HCT116 (cell line): ENCODE results near the gene PCDH15. TPM values are rescaled to one million over a fixed set of nuclear protein-coding genes. Genes with fewer than 3 reads are reported as not detected.

Source experiments
- ATAC-seq: fragments of 200-7000 bp; cut with Tn5 transposase; 2 replicates; pipeline ENCODE4 v1.9.1; 2020; ENCODE audit warnings: mild to moderate bottlenecking, moderate library complexity
- BruUV-seq: library from RNA; stranded (reverse); fragments of 400-500 nt; replicated peaks from 2 replicates; lab custom pipeline; 2021; lab: Mats Ljungman, UMichigan
- CTCF ChIA-PET: fragments of 300-600 bp; sonication (Branson Sonifier 250); formaldehyde crosslinking; loops from one replicate; lab custom pipeline; 2021; ENCODE audit warnings: antibody characterized with exemption; lab: Charles Lee
- POLR2A ChIA-PET: fragments of 300-600, 350-600 bp; sonication (Branson Sonifier 250); formaldehyde crosslinking; loops from one replicate; lab custom pipeline; 2021; ENCODE audit warnings: antibody characterized with exemption; lab: Charles Lee
- RAD21 ChIA-PET, 2 experiments: fragments of 300-600 bp; sonication (Branson Sonifier 250); formaldehyde crosslinking; loops; one replicate each; lab custom pipeline; 2023; ENCODE audit warnings: low total read pairs in 2 of 2; ENCODE audit not compliant: uncharacterized antibody in 2 of 2, unreplicated experiment in 2 of 2, low non-redundant PET in 1 of 2; lab: Charles Lee
- DNase-seq: peaks from one replicate; pipeline ENCODE4 v3.0.0-alpha.2; 2010; ENCODE audit warnings: low read depth, low spot score
- H2AFZ ChIP-seq: fragments of 200-600 bp; shearing (Covaris generic), sonication (generic); 2 replicates; pipeline ENCODE4 v1.6.1; 2017; ENCODE audit warnings: low read depth, mixed run types, mixed read lengths, antibody characterized with exemption, low read length; ENCODE audit not compliant: poor library complexity, severe bottlenecking
- H3K27ac ChIP-seq: 2 replicates; pipeline ENCODE4 v1.5.1; 2012; ENCODE audit warnings: low read depth, low read length
- H3K27me3 ChIP-seq: fragments of 200-600 bp; sonication (generic); 2 replicates; pipeline ENCODE4 v1.6.1; 2016; ENCODE audit warnings: mixed run types, low read length, mixed read lengths; ENCODE audit not compliant: insufficient read depth
- H3K36me3 ChIP-seq, 2 experiments: fragments of 200-500 bp in 1 of 2; fragments of 200-600 bp in 1 of 2; sonication (Bioruptor generic) in 1 of 2; sonication (generic) in 1 of 2; 2 replicates each; pipeline versions ENCODE4 v1.5.1 to v1.6.1; 2014 to 2016; ENCODE audit warnings: low read length in 2 of 2, inconsistent platforms in 1 of 2, mixed read lengths in 1 of 2, mixed run types in 1 of 2; ENCODE audit not compliant: insufficient read depth in 2 of 2, control insufficient read depth in 1 of 2
- H3K4me1 ChIP-seq, 2 experiments: fragments of 200-600 bp in 1 of 2; sonication (generic) in 1 of 2; 2 replicates each; pipeline versions ENCODE4 v1.5.1 to v1.6.1; 2012 to 2017; ENCODE audit warnings: low read length in 2 of 2, inconsistent platforms in 1 of 2, mild to moderate bottlenecking in 1 of 2, mixed read lengths in 1 of 2, mixed run types in 1 of 2, moderate library complexity in 1 of 2; ENCODE audit not compliant: insufficient read depth in 2 of 2, control insufficient read depth in 1 of 2
- H3K4me2 ChIP-seq: fragments of 200-600 bp; sonication (generic); 2 replicates; pipeline ENCODE4 v1.6.1; 2017; ENCODE audit warnings: mixed run types, low read length, mixed read lengths
- H3K4me3 ChIP-seq, 2 experiments: fragments of 200-600 bp in 1 of 2; sonication (generic) in 1 of 2; replicated peaks in 1 of 2; 2 replicates each; pipeline ENCODE4 v1.5.1; 2011 to 2016; ENCODE audit warnings: low read length in 2 of 2, control low read depth in 1 of 2, low read depth in 1 of 2, mild to moderate bottlenecking in 1 of 2, mixed read lengths in 1 of 2, mixed run types in 1 of 2
- H3K79me2 ChIP-seq: fragments of 200-600 bp; sonication (generic); 2 replicates; pipeline ENCODE4 v1.6.1; 2017; ENCODE audit warnings: mild to moderate bottlenecking, mixed run types, low read length, moderate library complexity, mixed read lengths; ENCODE audit not compliant: insufficient read depth
- H3K9ac ChIP-seq: fragments of 200-600 bp; sonication (generic); 2 replicates; pipeline ENCODE4 v1.6.1; 2016; ENCODE audit warnings: low read length, mixed read lengths
- H3K9me2 ChIP-seq: fragments of 200-600 bp; sonication (generic), shearing (Covaris generic); 2 replicates; pipeline ENCODE4 v1.6.1; 2017; ENCODE audit warnings: mixed run types, mild to moderate bottlenecking, moderate library complexity; ENCODE audit not compliant: insufficient read depth
- H3K9me3 ChIP-seq, 2 experiments: fragments of 200-500 bp in 1 of 2; fragments of 200-600 bp in 1 of 2; sonication (Bioruptor generic) in 1 of 2; sonication (generic) in 1 of 2; 2 replicates each; pipeline ENCODE4 v1.6.1; 2014 to 2017; ENCODE audit warnings: low read length in 2 of 2, mixed read lengths in 2 of 2, inconsistent platforms in 1 of 2, low read depth in 1 of 2, mild to moderate bottlenecking in 1 of 2, mixed run types in 1 of 2, moderate library complexity in 1 of 2; ENCODE audit not compliant: control insufficient read depth in 1 of 2, insufficient read depth in 1 of 2
- H4K20me1 ChIP-seq: fragments of 200-600 bp; sonication (generic), shearing (Covaris generic); 2 replicates; pipeline ENCODE4 v1.6.1; 2017; ENCODE audit warnings: mixed run types, mild to moderate bottlenecking, moderate library complexity; ENCODE audit not compliant: insufficient read depth
- CBX3 ChIP-seq: IDR thresholded peaks from 2 replicates; pipeline ENCODE4 v1.6.1; 2012; ENCODE audit warnings: low read depth
- CEBPB ChIP-seq: IDR thresholded peaks from 2 replicates; pipeline ENCODE4 v1.6.1; 2012; ENCODE audit warnings: low read depth
- EGR1 ChIP-seq: IDR thresholded peaks from 2 replicates; pipeline ENCODE4 v1.6.1; 2012; ENCODE audit warnings: low read depth
- ELF1 ChIP-seq: IDR thresholded peaks from 2 replicates; pipeline ENCODE4 v1.6.1; 2012; ENCODE audit warnings: low read depth, borderline replicate concordance
- EZH2 ChIP-seq: fragments of 200-600 bp; sonication (generic); IDR thresholded peaks from 2 replicates; pipeline ENCODE4 v1.6.1; 2017; ENCODE audit warnings: antibody characterized with exemption, mixed run types
- EZH2phosphoT487 ChIP-seq: fragments of 200-600 bp; IDR thresholded peaks from 2 replicates; pipeline ENCODE4 v1.6.1; 2018; ENCODE audit warnings: antibody characterized with exemption, borderline replicate concordance
- FOSL1 ChIP-seq: IDR thresholded peaks from 2 replicates; pipeline ENCODE4 v1.6.1; 2012; ENCODE audit warnings: low read depth
- POLR2A ChIP-seq: IDR thresholded peaks from 2 replicates; pipeline ENCODE4 v1.7.0; 2011; ENCODE audit warnings: borderline replicate concordance; ENCODE audit not compliant: insufficient read depth, insufficient read length; ENCODE audit errors: extremely low read depth
- POLR2AphosphoS5 ChIP-seq: IDR thresholded peaks from 2 replicates; pipeline ENCODE4 v1.6.1; 2011; ENCODE audit warnings: mild to moderate bottlenecking, low read depth, low read length, moderate library complexity
- SIN3A ChIP-seq: IDR thresholded peaks from 2 replicates; pipeline ENCODE4 v1.6.1; 2012; ENCODE audit warnings: low read depth
- SP1 ChIP-seq: IDR thresholded peaks from 2 replicates; pipeline ENCODE4 v1.6.1; 2012; ENCODE audit warnings: low read depth
- SRF ChIP-seq: IDR thresholded peaks from 2 replicates; pipeline ENCODE4 v1.6.1; 2012; ENCODE audit warnings: low read depth
- YY1 ChIP-seq: IDR thresholded peaks from 2 replicates; pipeline ENCODE4 v1.6.1; 2011; ENCODE audit warnings: low read length, low read depth, moderate library complexity, mild to moderate bottlenecking; ENCODE audit not compliant: insufficient replicate concordance; ENCODE audit errors: extremely low read depth
- ZBTB33 ChIP-seq: IDR thresholded peaks from 2 replicates; pipeline ENCODE4 v1.6.1; 2011; ENCODE audit warnings: mild to moderate bottlenecking, low read length, moderate library complexity; ENCODE audit not compliant: insufficient replicate concordance; ENCODE audit errors: extremely low read depth
- ZNF274 ChIP-seq: fragments of 200-500 bp; sonication (Bioruptor generic); IDR thresholded peaks from 2 replicates; pipeline ENCODE4 v1.6.1; 2014; ENCODE audit warnings: mild to moderate bottlenecking, low read depth, low read length, inconsistent platforms
- intact Hi-C: fragments of 100-400 bp; cut with micrococcal nuclease; formaldehyde crosslinking; loops from 2 replicates; pipeline ENCODE4 v1.10.0; 2022
- total RNA-seq: library from RNA; stranded (reverse); gene quantifications from one replicate; pipeline ENCODE4 v1.2.1, GENCODE V29; 2021; ENCODE audit not compliant: unreplicated experiment
- TF ChIP-seq, protein P1 (sequence below): IDR thresholded peaks from 2 replicates; pipeline ENCODE4 v1.6.1; 2012
- TF ChIP-seq, protein P2 (sequence below): IDR thresholded peaks from 2 replicates; pipeline ENCODE4 v1.6.1; 2012
- TF ChIP-seq, protein P3 (sequence below), 3 experiments: fragments of 200-600 bp in 1 of 3; sonication (generic) in 1 of 3; IDR thresholded peaks in 2 of 3; conservative IDR thresholded peaks in 1 of 3; 2 replicates each; pipeline ENCODE4 v1.5.1; 2012 to 2017; ENCODE audit warnings: low read depth in 2 of 3, low read length in 2 of 3, antibody characterized with exemption in 1 of 3, borderline replicate concordance in 1 of 3, control low read depth in 1 of 3, mild to moderate bottlenecking in 1 of 3, mixed read lengths in 1 of 3, mixed run types in 1 of 3, moderate library complexity in 1 of 3; ENCODE audit not compliant: insufficient read depth in 1 of 3

The PCDH15 gene
- total RNA-seq, 1 experiment from 2014 or later: not detected

DNA sequence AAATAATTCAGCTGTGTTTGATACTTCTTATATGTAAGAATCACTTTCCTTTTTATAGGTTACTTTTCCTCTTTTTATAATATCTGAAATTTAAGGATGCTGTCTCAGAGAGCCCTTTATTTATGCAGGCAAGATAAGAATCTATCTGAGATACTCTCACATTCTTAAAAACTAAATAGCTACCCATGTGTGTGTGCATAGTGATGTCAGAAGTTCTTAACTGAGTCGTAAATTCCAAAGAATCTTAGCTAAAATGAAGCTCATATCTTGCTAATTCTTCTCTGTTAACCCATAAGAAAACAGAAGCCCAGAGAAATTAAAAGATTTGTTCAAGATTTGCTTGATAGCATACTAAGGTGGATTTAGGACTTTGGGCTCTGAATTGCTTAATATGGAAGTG, 118.5 kb downstream of the PCDH15 start:
- Histone ChIP-seq H2AFZ (no peak overlapping the region), H3K9ac (no peak overlapping the region), H3K9me3 (peaks cover 1 to 20% of the 10 kb centered on the region in 2 experiments; a peak in 2 of 4 replicates), H3K27ac (no peak overlapping the region), H4K20me1 (no peaks in the 10 kb centered on the region), H3K4me3 (no peak overlapping the region), H3K9me2 (no peaks in the 10 kb centered on the region), H3K79me2 (no peaks in the 10 kb centered on the region), H3K4me2 (no peak overlapping the region), H3K27me3 (no peaks in the 10 kb centered on the region), H3K4me1 (no peaks in the 10 kb centered on the region), H3K36me3 (no peaks in the 10 kb centered on the region)
- POLR2A ChIA-PET: no interaction called here
- no TSS peak for BruUV-seq
- CTCF ChIA-PET: no interaction called here
- ATAC-seq (no peak), DNase-seq (no peak)
- RAD21 ChIA-PET: no interaction called here
- TF ChIP-seq POLR2AphosphoS5 (no peak), CBX3 (no peak), SRF (no peak), CEBPB (no peak), POLR2A (no peak), ELF1 (no peak), EZH2phosphoT487 (no peak), ZNF274 (no peak), ZBTB33 (no peak), EZH2 (no peak), YY1 (no peak), EGR1 (no peak), SIN3A (no peak), FOSL1 (no peak), SP1 (no peak)
- TF ChIP-seq, protein P1, sequence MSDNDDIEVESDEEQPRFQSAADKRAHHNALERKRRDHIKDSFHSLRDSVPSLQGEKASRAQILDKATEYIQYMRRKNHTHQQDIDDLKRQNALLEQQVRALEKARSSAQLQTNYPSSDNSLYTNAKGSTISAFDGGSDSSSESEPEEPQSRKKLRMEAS: no peak
- TF ChIP-seq, protein P2, sequence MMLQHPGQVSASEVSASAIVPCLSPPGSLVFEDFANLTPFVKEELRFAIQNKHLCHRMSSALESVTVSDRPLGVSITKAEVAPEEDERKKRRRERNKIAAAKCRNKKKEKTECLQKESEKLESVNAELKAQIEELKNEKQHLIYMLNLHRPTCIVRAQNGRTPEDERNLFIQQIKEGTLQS: no peak
- TF ChIP-seq, protein P3, sequence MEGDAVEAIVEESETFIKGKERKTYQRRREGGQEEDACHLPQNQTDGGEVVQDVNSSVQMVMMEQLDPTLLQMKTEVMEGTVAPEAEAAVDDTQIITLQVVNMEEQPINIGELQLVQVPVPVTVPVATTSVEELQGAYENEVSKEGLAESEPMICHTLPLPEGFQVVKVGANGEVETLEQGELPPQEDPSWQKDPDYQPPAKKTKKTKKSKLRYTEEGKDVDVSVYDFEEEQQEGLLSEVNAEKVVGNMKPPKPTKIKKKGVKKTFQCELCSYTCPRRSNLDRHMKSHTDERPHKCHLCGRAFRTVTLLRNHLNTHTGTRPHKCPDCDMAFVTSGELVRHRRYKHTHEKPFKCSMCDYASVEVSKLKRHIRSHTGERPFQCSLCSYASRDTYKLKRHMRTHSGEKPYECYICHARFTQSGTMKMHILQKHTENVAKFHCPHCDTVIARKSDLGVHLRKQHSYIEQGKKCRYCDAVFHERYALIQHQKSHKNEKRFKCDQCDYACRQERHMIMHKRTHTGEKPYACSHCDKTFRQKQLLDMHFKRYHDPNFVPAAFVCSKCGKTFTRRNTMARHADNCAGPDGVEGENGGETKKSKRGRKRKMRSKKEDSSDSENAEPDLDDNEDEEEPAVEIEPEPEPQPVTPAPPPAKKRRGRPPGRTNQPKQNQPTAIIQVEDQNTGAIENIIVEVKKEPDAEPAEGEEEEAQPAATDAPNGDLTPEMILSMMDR (IDR thresholded peaks at IDR 0.05 in 2 of 3, conservative IDR thresholded peaks at IDR 0.05 in 1 of 3; ENCODE audit: borderline replicate concordance in 1 of 3, insufficient read depth in 1 of 3, low read depth in 2 of 3, low read length in 2 of 3): no peak
- intact Hi-C loops: no loop called here
